Measurements from ENCODE around the gene SLC4A11. TPM values are rescaled to one million over a fixed set of nuclear protein-coding genes. Genes with fewer than 3 reads are reported as not detected.

SLC4A11 gene
- total RNA-seq, 4 donors from 2014 or later: 26.3 to 133 (median 85.8) TPM

DNA sequence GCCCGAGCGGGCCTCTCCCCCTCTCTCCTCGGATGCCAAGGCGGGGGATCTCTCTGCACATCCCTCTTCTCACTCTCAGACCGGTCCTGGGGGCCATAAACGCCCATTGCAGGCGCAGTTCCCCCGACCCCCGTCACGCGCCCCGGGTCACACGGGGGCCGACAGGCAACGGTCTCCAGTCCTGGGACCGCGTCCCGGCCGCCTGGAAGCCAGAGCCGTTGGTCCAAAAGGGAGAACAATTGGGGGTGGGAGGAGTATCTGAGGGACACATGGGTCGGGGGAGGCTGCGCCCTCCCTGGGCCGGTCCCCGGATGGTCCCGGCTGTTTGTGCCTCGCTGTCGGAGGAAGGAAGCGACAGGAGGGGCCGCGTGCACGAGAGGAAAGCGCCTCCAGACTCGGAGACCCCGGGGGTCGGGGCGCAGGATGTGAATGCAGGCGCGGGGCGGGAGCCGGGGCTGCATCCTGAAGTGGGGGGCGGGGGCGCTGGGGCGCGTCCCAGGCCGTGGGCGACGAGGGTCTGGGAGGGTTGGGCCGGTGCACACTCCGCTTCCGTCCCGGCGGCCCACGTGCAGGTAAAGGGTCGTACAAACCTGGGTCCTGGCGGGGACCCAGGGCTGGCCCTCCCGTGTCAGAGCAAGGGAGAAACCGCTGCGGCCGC lies 903 bp downstream of the SLC4A11 start:
- TF ChIP-seq POLR2A (IDR thresholded peaks at IDR 0.05): no peak
- TF ChIP-seq, protein P1, sequence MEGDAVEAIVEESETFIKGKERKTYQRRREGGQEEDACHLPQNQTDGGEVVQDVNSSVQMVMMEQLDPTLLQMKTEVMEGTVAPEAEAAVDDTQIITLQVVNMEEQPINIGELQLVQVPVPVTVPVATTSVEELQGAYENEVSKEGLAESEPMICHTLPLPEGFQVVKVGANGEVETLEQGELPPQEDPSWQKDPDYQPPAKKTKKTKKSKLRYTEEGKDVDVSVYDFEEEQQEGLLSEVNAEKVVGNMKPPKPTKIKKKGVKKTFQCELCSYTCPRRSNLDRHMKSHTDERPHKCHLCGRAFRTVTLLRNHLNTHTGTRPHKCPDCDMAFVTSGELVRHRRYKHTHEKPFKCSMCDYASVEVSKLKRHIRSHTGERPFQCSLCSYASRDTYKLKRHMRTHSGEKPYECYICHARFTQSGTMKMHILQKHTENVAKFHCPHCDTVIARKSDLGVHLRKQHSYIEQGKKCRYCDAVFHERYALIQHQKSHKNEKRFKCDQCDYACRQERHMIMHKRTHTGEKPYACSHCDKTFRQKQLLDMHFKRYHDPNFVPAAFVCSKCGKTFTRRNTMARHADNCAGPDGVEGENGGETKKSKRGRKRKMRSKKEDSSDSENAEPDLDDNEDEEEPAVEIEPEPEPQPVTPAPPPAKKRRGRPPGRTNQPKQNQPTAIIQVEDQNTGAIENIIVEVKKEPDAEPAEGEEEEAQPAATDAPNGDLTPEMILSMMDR (IDR thresholded peaks at IDR 0.05): no peak
- peaks cover 13 to 45% of the 10 kb centered on the region in 2 donors for H3K4me1 ChIP-seq
- intact Hi-C loops (cut with DNase I): no loop called here
- no peaks in the 10 kb centered on the region for H3K27me3 ChIP-seq
- peak overlapping the region; percentile 66 to 91 (median 80) for H3K4me3 ChIP-seq (replicated peaks in 1 of 3)
- no peaks in the 10 kb centered on the region for H3K9me3 ChIP-seq
- no peak for DNase-seq
- peak overlapping the region in 1 of 3 donors; percentile 38 for H3K27ac ChIP-seq
- 1 to 17% methylated on average over 18 to 20 of the region's 59 CpGs for WGBS, 2 donors
- H3K36me3 ChIP-seq: peaks cover 0 to 5% of the 10 kb centered on the region in 2 donors

DNA sequence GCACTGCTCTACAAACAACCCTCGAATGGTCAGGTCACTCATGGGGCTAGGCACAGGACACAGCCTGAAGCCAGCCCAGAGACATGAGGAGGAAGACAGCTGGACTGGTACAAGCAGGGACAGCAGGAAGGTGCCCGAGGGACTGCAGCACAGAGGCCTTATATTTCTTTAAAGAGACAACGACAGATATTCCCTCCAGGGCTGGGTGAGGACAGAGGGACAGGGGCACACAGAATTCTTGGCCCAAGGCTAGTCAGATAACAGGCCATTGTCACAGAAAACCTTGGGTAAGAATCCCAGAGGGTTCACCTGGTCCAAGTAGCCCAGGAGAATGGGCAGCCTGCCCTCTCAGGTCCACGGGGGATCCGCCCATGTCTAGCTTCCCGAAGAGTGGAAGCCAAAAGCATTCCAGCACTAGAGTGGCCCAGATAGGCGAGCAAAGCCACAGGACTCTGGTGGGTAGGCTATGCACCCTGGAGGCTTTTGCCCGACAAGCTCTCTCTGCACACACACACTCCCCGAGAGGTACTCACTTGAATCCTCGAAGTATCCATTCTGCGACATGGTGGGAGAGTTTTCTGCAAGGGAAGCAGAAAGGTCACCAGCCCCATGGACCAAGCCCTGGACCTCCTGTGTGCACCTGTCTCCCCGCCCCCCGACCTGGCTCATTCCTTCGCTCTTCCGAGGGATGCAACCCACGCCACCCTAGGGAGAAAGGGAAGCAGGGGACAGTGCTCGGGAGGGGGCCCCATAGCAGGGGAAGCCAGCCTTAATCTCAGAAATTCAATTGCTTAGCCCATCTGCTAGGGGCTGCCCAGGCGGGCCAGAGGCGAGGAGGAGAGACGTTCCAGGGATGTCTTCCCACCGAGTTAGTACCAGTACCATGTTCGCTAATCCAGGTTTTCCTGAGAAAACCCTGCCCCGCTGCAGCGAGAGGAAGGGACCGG lies 1.7 kb downstream of the SLC4A11 start:
- H3K4me1 ChIP-seq: peaks cover 13 to 45% of the 10 kb centered on the region in 2 donors
- intact Hi-C loops (cut with DNase I): no loop called here
- H3K27ac ChIP-seq: no peak overlapping the region
- H3K36me3 ChIP-seq: peaks cover 0 to 5% of the 10 kb centered on the region in 2 donors
- TF ChIP-seq, protein P1 (IDR thresholded peaks at IDR 0.05): no peak
- TF ChIP-seq POLR2A (IDR thresholded peaks at IDR 0.05): no peak
- no peaks in the 10 kb centered on the region for H3K27me3 ChIP-seq
- 69 to 76% methylated on average over 10 to 17 of the region's 25 CpGs for WGBS, 2 donors
- no peak for DNase-seq
- no peaks in the 10 kb centered on the region for H3K9me3 ChIP-seq
- peak overlapping the region in 1 of 3 donors; percentile 80 for H3K4me3 ChIP-seq (replicated peaks in 1 of 3)

GRCh38 chr20:3235666-3236324 lies 3.2 kb downstream of the SLC4A11 start:
- no peaks in the 10 kb centered on the region for H3K27me3 ChIP-seq
- WGBS, 2 donors: 90 to 94% methylated on average over 1 to 4 of the region's 4 CpGs
- H3K36me3 ChIP-seq: peaks cover 8 to 10% of the 10 kb centered on the region in 2 donors
- TF ChIP-seq POLR2A (IDR thresholded peaks at IDR 0.05): no peak
- TF ChIP-seq, protein P1 (IDR thresholded peaks at IDR 0.05): no peak
- H3K4me1 ChIP-seq: peaks cover 13 to 38% of the 10 kb centered on the region in 2 donors
- no peak for DNase-seq
- intact Hi-C loops (cut with DNase I): no loop called here
- H3K9me3 ChIP-seq: no peaks in the 10 kb centered on the region
- no peak overlapping the region for H3K4me3 ChIP-seq (replicated peaks in 1 of 3)
- H3K27ac ChIP-seq: no peak overlapping the region

DNA sequence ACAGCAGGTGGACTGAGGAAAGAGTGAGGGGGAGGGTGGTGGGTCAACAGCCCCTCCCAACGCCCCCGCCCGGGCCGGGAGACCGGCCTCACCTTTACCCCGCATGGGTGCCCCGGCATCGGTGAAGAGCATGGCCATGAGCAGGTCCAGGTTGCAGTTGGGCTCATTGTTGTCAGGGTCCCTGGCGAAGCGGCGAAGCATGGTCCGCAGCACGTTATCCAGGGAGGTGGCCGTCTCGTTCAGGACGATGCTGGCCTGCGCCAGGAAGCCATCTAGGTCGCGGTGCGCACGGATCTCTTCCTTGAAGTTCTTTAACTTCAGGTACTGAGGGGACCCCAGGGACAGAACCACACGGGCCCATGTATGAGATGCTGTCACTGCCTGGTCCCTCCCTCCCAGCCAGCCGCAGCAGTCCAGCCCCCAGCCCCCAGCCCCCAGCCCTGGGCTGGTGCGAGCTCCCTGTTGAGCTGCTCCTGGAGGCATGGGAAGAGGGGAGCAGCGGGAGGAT lies 4.9 kb downstream of the SLC4A11 start:
- intact Hi-C loops (cut with DNase I): no loop called here
- Histone ChIP-seq H3K9me3 (no peaks in the 10 kb centered on the region), H3K4me1 (peaks cover 9 to 30% of the 10 kb centered on the region in 2 donors), H3K36me3 (peaks cover 13 to 24% of the 10 kb centered on the region in 2 donors), H3K4me3 (replicated peaks in 1 of 3) (no peak overlapping the region), H3K27me3 (no peaks in the 10 kb centered on the region), H3K27ac (no peak overlapping the region)
- no peak for TF ChIP-seq POLR2A (IDR thresholded peaks at IDR 0.05)
- TF ChIP-seq, protein P1 (IDR thresholded peaks at IDR 0.05): no peak
- DNase-seq: no peak
- 50 to 87% methylated on average over 2 to 7 of the region's 25 CpGs for WGBS, 2 donors
